MV-4-11 (cell line): ENCODE data around the gene DNM2.

Source experiments
- DNase-seq: peaks from one replicate; lab custom pipeline; 2025; lab: John Stamatoyannopoulos, UW

DNM2 gene

GRCh38 chr19:10690341-10690781 lies 27.5 kb upstream of the DNM2 start:
- peak; percentile 45 for DNase-seq

- no peak for DNase-seq
These were observed 26.5 kb upstream of the DNM2 start for GRCh38 chr19:10691178-10691881.

GRCh38 chr19:10691883-10692282 lies 26.0 kb upstream of the DNM2 start:
- DNase-seq = no peak

- DNase-seq = no peak
These were observed 25.1 kb upstream of the DNM2 start for GRCh38 chr19:10692673-10693264.

DNA sequence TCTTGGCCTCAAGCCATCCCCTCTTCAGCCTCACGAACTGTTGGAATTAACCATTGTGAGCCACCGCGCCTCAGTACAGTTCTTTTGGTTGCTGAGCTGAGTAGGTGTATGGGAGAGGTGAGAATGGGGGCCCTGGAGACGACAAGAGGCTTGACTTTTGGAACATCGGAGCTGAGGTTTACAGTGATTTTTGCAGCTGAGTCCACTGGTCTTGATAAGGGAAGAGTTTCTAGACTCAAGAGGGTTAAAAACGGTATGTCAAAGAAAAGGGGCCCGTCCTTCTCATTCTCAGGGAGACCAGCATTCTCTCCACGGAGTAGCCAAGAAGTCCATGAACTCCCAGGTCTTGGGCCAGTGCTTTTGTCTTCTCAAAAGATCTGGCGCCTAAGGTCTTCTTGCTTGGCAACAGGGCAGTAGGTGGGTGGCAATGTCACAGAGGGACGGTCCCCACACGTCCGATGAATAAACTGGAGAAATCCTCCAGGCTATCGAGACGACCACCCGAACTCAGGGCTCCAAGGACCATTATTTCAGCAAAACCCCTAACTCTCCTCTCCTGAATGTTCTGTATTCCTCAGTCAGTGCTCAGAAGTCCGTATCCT lies 23.1 kb upstream of the DNM2 start:
- no peak for DNase-seq

DNA sequence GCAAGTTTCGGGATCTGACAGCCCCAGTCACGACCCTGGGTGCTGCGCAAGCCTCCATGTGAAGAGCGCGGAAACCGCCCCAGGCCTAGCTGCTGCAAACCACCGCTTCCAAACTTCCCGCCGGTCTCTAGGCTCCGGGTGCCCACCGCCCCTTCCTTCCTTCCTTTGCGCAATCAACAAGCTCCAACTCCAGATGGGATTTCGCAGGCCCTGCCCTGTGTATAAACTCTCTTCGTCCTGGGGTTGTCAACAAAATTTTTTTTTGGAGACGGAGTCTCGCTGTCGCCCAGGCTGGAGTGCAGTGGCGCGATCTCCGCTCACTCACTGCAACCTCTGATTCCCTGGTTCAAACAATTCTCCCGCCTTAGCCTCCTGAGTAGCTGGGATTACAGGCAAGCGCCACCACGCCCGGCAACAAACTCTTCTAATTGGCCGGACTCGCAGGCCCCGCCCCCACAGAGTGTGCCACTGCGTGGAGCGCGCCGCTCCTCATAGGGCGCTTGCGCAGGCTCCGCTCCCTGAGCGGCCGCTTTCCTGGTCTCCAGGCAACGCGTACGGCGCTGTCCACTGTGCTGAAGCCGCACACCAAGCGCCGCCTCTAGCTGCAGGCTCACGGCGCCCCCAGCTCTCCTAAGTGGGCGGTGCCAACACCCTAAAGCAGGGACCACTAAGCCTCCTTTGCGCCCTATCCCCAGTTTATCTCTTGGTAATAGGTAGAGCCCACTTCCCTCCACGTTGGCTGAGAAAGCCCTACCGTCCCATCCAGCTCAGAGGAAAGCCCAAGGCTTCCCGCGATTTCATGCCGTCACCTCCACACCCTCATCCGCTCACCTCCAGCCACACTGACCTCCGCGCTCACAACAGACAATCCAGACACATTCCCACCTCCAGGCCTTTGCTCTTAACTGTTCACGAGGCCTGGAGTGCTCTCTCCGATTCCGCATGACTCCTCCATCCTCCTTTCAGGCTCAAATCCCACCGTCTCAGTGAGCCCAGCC lies 22.2 kb upstream of the DNM2 start:
- DNase-seq = peak; percentile 97

- DNase-seq = peak; percentile 69
These were observed 18.1 kb upstream of the DNM2 start for GRCh38 chr19:10699650-10700335.

- DNase-seq = peak; percentile 40
These were observed 15.8 kb upstream of the DNM2 start for GRCh38 chr19:10701955-10702525.

DNA sequence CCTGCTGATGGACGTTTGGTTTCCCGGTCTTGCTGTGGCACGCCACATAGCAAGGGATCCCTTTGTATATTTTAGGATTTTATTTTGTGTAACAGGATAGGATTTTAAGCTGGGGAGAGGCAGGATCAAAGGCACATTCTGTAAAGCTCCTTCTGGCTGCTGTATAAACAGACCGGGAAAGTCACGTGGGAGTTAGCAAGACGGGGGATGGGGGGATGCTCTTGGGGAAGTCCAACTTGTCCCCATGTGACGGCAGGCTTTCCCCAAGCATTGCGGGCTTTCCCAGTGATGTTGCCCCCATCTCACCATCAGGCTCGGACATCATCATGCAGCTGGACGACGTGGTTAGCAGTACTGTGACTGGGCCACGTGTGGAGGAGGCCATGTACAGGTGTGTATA lies 10.9 kb upstream of the DNM2 start:
- no peak for DNase-seq

GRCh38 chr19:10707440-10707839 lies 10.4 kb upstream of the DNM2 start:
- DNase-seq = no peak

DNA sequence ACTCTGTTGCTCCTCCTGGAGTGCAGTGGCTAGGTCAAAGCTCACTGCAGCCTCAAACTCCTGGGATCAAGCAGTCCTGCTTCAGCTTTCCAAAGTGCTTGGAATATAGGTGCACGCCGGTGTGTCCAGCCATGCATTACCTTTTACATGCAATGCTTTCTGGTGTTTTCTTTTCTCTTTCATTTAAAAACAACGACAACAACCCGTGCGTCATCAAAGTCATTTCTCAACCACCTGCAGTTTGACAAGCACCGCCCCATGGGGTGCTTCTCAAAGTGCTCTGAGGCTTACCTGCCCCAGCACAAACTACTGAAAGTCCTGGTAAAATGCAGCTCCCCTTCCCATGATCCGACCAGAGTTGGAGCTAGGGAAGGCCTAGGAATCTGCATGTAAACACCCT lies 9.6 kb upstream of the DNM2 start:
- no peak for DNase-seq

- no peak for DNase-seq
These were observed 5.8 kb upstream of the DNM2 start for GRCh38 chr19:10712045-10712444.

DNA sequence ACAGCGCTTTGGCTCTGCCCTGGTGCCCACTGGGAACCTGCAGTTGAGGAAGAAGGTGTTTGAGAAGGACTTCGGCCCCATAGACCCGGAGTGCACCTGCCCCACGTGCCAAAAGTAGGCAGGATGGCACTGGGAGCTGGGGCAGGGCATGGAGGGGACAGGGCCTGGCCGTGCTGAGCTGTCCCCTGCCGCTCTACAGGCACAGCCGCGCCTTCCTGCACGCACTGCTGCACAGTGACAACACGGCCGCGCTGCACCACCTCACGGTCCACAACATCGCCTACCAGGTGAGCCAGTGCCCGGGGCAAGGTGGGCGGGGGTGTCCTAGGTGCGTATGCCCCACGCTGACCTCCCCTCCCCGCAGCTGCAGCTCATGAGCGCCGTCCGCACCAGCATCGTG lies 5.1 kb upstream of the DNM2 start:
- DNase-seq = no peak

- no peak for DNase-seq
These were observed 4.6 kb upstream of the DNM2 start for GRCh38 chr19:10713317-10713716.

DNA sequence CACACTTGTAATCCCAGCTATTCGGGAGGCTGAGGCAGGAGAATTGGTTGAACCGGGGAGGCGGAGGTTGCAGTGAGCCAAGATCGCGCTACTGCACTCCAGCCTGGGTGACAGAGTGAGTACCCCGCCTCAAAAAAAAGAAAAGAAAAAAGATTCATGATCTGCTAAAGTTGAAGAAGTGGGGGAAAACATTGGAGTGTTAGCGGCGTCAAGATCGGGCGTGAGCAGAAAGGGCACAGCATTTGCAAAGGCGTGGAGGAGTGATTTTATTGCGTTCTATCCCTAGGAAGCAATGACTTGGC lies 874 bp upstream of the DNM2 start:
- DNase-seq = no peak

- DNase-seq = peak; percentile 27
These were observed 622 bp downstream of the DNM2 start for GRCh38 chr19:10718205-10719196.

GRCh38 chr19:10719466-10719961 lies 1.6 kb downstream of the DNM2 start:
- DNase-seq = peak; percentile 81

- DNase-seq = no peak
These were observed 2.8 kb downstream of the DNM2 start for GRCh38 chr19:10720607-10721125.

DNA sequence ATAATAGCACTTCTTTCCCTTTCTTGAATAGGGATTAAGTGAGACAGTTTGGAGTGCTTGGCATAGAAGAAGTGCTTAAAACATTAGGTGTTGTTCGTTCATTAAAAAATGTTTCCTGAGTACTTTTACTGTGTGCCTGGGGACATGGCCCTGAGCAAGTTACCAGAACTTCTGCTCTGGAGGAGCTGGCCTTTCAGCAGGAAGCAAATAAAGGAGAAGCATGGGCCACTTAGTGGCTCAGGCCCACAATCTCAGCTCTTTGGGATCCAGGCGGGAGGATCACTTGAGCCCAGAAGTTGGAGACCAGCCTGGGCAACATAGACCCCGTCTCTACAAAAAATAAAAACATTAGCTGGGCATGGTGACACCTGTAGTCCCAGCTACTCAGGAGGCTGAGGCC lies 5.7 kb downstream of the DNM2 start:
- no peak for DNase-seq

- no peak for DNase-seq
These were observed 6.7 kb downstream of the DNM2 start for GRCh38 chr19:10724573-10725071.
